Esophagus muscularis mucosa (tissue), 4 donors: ENCODE data around the gene INO80C. TPM values are rescaled to one million over a fixed set of nuclear protein-coding genes. Genes with fewer than 3 reads are reported as not detected.

ENCODE experiments used
- DNase-seq: peaks from one replicate; pipeline ENCODE4 v3.0.0-alpha.2; 2017; ENCODE audit errors: extremely low spot score
- H3K27ac ChIP-seq, 4 donors: fragments of 200-600 bp; sonication (generic); replicated peaks in 1 of 4; 1 replicate in 3 of 4; 2 replicates in 1 of 4; pipeline ENCODE4 v1.5.1; 2016 to 2019; ENCODE audit warnings: mild to moderate bottlenecking in 1 of 4
- H3K27me3 ChIP-seq, 4 donors: fragments of 200-600 bp; sonication (generic); one replicate each; pipeline versions ENCODE4 v1.5.1 to v1.6.0; 2016 to 2019
- H3K36me3 ChIP-seq, 4 donors: fragments of 200-600 bp; sonication (generic); one replicate each; pipeline ENCODE4 v1.5.1; 2016 to 2019
- H3K4me1 ChIP-seq, 4 donors: fragments of 200-600 bp; sonication (generic); one replicate each; pipeline ENCODE4 v1.5.1; 2016 to 2019
- H3K4me3 ChIP-seq, 4 donors: fragments of 200-600 bp; sonication (generic); 1 replicate in 2 of 4; 2 replicates in 2 of 4; pipeline ENCODE4 v1.5.1; 2016 to 2019; ENCODE audit warnings: mild to moderate bottlenecking in 4 of 4, moderate library complexity in 1 of 4
- H3K9me3 ChIP-seq, 4 donors: fragments of 200-600 bp; sonication (generic); 1 replicate in 3 of 4; 2 replicates in 1 of 4; pipeline ENCODE4 v1.5.1; 2016 to 2019
- EP300 ChIP-seq: sonication (generic); formaldehyde crosslinking; IDR thresholded peaks from one replicate; pipeline ENCODE4 v1.6.1; 2017; ENCODE audit warnings: antibody characterized with exemption
- POLR2A ChIP-seq: fragments of 450-650 bp; IDR thresholded peaks from one replicate; pipeline ENCODE4 v1.6.1; 2017; ENCODE audit warnings: antibody characterized with exemption, moderate library complexity, mild to moderate bottlenecking, low read depth
- POLR2AphosphoS5 ChIP-seq, 2 donors: sonication (generic); formaldehyde crosslinking; IDR thresholded peaks; one replicate each; pipeline ENCODE4 v1.6.1; 2017; ENCODE audit warnings: antibody characterized with exemption in 2 of 2
- WGBS: methylation state at CpG from one replicate; pipeline ENCODE4 v1.1.5; 2018; 5-methylcytosine and 5-hydroxymethylcytosine counted together
- intact Hi-C: fragments of 100-400 bp; cut with DNase I; formaldehyde crosslinking; loops from one replicate; pipeline ENCODE4 v1.15.1; 2023
- total RNA-seq, 4 donors: library from RNA; depleted of rRNA; stranded (reverse); fragments of >200 nt; gene quantifications; one replicate each; pipeline versions ENCODE4 v1.1.0 to v1.2.1, GENCODE V29; 2016
- TF ChIP-seq, protein P1 (sequence below), 3 experiments: fragments of 200-600 bp in 2 of 3; fragments of 450-650 bp in 1 of 3; sonication (generic) in 2 of 3; IDR thresholded peaks; one replicate each; pipeline ENCODE4 v1.5.1; 2017 to 2019; ENCODE audit warnings: antibody characterized with exemption in 3 of 3, mild to moderate bottlenecking in 2 of 3, moderate library complexity in 1 of 3

Gene INO80C
- total RNA-seq, 4 donors from 2014 or later = 4.0 to 19.5 (median 8.8) TPM

DNA sequence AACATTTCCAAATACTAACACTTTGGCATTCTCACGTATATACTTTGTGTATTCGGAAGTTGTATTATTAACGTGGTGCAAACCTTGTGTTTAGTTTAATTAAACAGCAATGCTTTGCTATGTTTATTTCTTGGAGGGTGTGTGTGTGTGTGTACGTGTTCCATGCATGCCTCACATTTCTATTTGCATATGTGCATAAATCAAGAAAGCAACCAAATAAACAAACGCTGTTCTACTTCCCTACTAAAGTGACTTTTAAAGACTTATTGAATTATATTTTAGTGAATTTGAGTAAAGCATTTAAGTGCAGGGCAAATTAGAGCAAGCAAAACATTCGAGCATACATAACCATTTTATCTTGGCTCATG is 66.4 kb downstream of the INO80C start:
- no peak for DNase-seq
- intact Hi-C loops = no loop called here
- Histone ChIP-seq H3K9me3 (peaks cover 0 to 10% (median 0%) of the 10 kb centered on the region in 4 donors), H3K36me3 (no peaks in the 10 kb centered on the region), H3K4me3 (no peak overlapping the region), H3K4me1 (no peaks in the 10 kb centered on the region), H3K27me3 (no peaks in the 10 kb centered on the region), H3K27ac (no peak overlapping the region)
- WGBS = 86% methylated on average over 6 of the region's 6 CpGs
- TF ChIP-seq EP300 (no peak), POLR2AphosphoS5 (IDR thresholded peaks at IDR 0.05) (no peak), POLR2A (no peak)
- TF ChIP-seq, protein P1, sequence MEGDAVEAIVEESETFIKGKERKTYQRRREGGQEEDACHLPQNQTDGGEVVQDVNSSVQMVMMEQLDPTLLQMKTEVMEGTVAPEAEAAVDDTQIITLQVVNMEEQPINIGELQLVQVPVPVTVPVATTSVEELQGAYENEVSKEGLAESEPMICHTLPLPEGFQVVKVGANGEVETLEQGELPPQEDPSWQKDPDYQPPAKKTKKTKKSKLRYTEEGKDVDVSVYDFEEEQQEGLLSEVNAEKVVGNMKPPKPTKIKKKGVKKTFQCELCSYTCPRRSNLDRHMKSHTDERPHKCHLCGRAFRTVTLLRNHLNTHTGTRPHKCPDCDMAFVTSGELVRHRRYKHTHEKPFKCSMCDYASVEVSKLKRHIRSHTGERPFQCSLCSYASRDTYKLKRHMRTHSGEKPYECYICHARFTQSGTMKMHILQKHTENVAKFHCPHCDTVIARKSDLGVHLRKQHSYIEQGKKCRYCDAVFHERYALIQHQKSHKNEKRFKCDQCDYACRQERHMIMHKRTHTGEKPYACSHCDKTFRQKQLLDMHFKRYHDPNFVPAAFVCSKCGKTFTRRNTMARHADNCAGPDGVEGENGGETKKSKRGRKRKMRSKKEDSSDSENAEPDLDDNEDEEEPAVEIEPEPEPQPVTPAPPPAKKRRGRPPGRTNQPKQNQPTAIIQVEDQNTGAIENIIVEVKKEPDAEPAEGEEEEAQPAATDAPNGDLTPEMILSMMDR (IDR thresholded peaks at IDR 0.05) = no peak

DNA sequence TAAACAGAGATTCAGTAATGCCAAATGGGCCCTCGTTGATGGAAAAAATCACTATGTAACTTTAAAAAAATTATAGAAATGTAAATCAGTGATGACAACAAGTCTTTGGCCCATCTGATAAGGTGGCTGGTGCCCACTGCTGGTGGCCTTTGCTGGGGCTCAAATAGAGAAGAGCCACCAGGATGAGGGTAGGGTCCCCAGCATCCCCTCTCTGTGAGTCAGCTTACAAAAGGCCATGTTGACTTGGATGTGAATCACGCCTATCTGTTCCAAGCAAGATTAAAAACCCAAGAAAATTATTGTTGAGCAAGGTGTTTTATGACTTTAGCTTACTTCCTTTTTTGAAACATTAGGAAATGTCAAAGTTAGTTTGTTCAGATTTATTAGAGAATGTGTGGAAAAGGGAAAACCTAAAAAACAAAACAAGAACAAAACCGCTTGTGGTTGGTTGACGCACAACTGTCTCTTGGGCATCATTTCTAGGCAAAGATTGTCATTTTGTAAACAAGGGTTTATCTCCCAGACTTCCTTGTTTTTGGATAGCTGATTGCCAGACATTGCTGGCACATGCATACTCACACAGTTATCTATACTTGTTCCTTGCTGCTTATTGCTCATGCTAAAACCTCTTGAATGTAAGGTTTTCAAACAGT is 66.9 kb downstream of the INO80C start:
- H3K9me3 ChIP-seq = peaks cover 0 to 8% (median 0%) of the 10 kb centered on the region in 4 donors
- H3K27me3 ChIP-seq = no peaks in the 10 kb centered on the region
- H3K27ac ChIP-seq = no peak overlapping the region
- DNase-seq = no peak
- 63% methylated on average over 4 of the region's 4 CpGs for WGBS
- no peaks in the 10 kb centered on the region for H3K4me1 ChIP-seq
- no peak overlapping the region for H3K4me3 ChIP-seq
- no peak for TF ChIP-seq EP300
- TF ChIP-seq, protein P1 (IDR thresholded peaks at IDR 0.05) = no peak
- no peak for TF ChIP-seq POLR2AphosphoS5 (IDR thresholded peaks at IDR 0.05)
- TF ChIP-seq POLR2A = no peak
- H3K36me3 ChIP-seq = no peaks in the 10 kb centered on the region
- intact Hi-C loops = no loop called here

DNA sequence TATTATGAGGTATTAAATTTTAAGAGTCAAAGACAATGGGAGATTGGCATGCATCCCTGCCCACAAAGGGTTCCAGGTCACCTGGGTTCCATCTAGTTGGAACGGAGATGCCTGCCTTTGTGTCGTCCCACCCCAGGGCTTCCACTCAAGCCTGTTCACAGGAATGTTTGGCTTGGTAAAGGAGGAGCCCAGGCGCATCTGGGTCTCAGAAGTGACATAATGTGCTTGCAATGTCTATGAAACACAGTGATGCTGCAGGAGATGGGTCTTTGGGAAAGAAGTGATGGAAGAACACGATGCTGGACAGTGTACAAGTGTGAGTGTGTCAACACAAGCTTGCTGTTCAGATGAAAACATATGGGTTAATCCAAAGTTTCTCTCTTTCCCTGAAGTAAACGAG is 71.0 kb downstream of the INO80C start:
- H3K27me3 ChIP-seq = no peaks in the 10 kb centered on the region
- WGBS = 91% methylated on average over 5 of the region's 5 CpGs
- no peak overlapping the region for H3K4me3 ChIP-seq
- no peak for DNase-seq
- no peak overlapping the region for H3K27ac ChIP-seq
- no peaks in the 10 kb centered on the region for H3K4me1 ChIP-seq
- no peaks in the 10 kb centered on the region for H3K9me3 ChIP-seq
- no peak for TF ChIP-seq POLR2AphosphoS5 (IDR thresholded peaks at IDR 0.05)
- TF ChIP-seq POLR2A = no peak
- TF ChIP-seq, protein P1 (IDR thresholded peaks at IDR 0.05) = no peak
- TF ChIP-seq EP300 = no peak
- no peaks in the 10 kb centered on the region for H3K36me3 ChIP-seq
- intact Hi-C loops = no loop called here

DNA sequence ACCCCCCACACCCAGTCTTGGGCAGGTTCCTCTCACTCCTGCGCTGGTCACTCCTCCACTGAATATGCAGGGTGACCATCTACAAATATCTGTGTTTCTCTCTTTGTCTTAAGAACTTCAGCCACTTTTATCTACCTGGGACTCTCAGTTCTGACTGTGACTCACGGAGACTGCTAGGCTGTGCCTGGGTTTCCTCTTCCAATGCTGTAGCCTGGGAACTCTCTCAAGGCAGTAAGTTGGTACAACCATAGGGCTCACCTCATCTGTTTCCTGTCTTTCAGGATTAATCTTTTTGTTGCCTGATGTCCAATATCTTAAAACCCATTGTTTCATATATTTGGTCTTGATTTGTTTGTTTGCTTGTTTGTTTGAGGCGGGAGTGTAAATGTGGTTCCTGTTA is 73.4 kb downstream of the INO80C start:
- Histone ChIP-seq H3K27me3 (no peaks in the 10 kb centered on the region), H3K27ac (no peak overlapping the region), H3K9me3 (peaks cover 0 to 3% (median 0%) of the 10 kb centered on the region in 4 donors), H3K4me3 (no peak overlapping the region), H3K36me3 (no peaks in the 10 kb centered on the region), H3K4me1 (no peaks in the 10 kb centered on the region)
- intact Hi-C loops = no loop called here
- 90% methylated on average over 3 of the region's 3 CpGs for WGBS
- DNase-seq = no peak
- TF ChIP-seq POLR2A (no peak), POLR2AphosphoS5 (IDR thresholded peaks at IDR 0.05) (no peak), EP300 (no peak)
- TF ChIP-seq, protein P1 (IDR thresholded peaks at IDR 0.05) = no peak

DNA sequence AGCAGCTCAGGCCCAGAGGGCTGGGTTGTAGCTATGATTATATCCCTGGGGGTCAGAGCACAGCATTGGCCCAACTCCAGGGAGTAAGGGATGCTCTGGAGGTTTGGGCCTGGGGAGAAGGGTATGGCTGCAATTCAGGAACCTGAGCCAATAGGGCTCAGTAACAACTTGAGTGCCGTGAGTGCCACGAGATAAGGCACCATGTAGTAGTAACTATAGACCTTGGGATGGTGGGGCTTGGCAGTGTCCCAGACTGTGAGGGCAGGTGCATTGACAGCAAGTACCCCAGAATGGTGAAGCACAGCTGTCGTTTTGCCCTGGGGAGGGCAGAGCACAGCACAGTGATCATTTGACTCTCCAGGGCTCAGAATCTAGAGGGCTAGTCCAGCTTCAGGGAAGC is 75.5 kb downstream of the INO80C start:
- Histone ChIP-seq H3K4me3 (no peak overlapping the region), H3K27ac (no peak overlapping the region), H3K27me3 (no peaks in the 10 kb centered on the region), H3K36me3 (no peaks in the 10 kb centered on the region), H3K9me3 (peaks cover 0 to 22% (median 1%) of the 10 kb centered on the region in 4 donors), H3K4me1 (no peaks in the 10 kb centered on the region)
- intact Hi-C loops = no loop called here
- WGBS = 87% methylated on average over 3 of the region's 3 CpGs
- TF ChIP-seq, protein P1 (IDR thresholded peaks at IDR 0.05) = no peak
- no peak for TF ChIP-seq EP300
- TF ChIP-seq POLR2A = no peak
- TF ChIP-seq POLR2AphosphoS5 (IDR thresholded peaks at IDR 0.05) = no peak
- DNase-seq = no peak
